NCI-H1694 (cell line): Measurements from ENCODE around the gene GPNMB.
"Not testable (repeated sequence)": the region's sequence is repeated elsewhere in the genome, so short reads cannot be mapped to it uniquely, and the experiment has no call there.

Source experiments
- DNase-seq: peaks from one replicate; lab custom pipeline; 2025; lab: John Stamatoyannopoulos, UW

The GPNMB gene

GRCh38 chr7:23246555-23246954, at the start of gene GPNMB:
Gene GPNMB, plus strand, starts transcription at chr7:23246775. Its CDS starts 83 bp downstream, at chr7:23246858.
- DNase-seq, result no peak

GRCh38 chr7:23197745-23198144, 48.8 kb upstream of the GPNMB start:
- not testable (repeated sequence) for DNase-seq

GRCh38 chr7:23200331-23200730, 46.2 kb upstream of the GPNMB start:
- no peak for DNase-seq

GRCh38 chr7:23204241-23204640, 42.3 kb upstream of the GPNMB start:
- no peak for DNase-seq

- no peak for DNase-seq
Observed at GRCh38 chr7:23205577-23205908, 41.0 kb upstream of the GPNMB start.

- no peak for DNase-seq
Observed at GRCh38 chr7:23205909-23206767, 40.4 kb upstream of the GPNMB start.

GRCh38 chr7:23207021-23207420, 39.6 kb upstream of the GPNMB start:
- DNase-seq, result no peak

GRCh38 chr7:23207884-23208283, 38.7 kb upstream of the GPNMB start:
- DNase-seq, result no peak

- no peak for DNase-seq
Observed at GRCh38 chr7:23208316-23208715, 38.3 kb upstream of the GPNMB start.

GRCh38 chr7:23210506-23210905, 36.1 kb upstream of the GPNMB start:
- DNase-seq, result no peak

GRCh38 chr7:23211589-23211988, 35.0 kb upstream of the GPNMB start:
- no peak for DNase-seq

- no peak for DNase-seq
Observed at GRCh38 chr7:23212395-23212794, 34.2 kb upstream of the GPNMB start.

- no peak for DNase-seq
Observed at GRCh38 chr7:23212841-23213240, 33.7 kb upstream of the GPNMB start.

GRCh38 chr7:23213755-23214154, 32.8 kb upstream of the GPNMB start:
- DNase-seq, result no peak

- DNase-seq, result no peak
Observed at GRCh38 chr7:23214423-23214822, 32.2 kb upstream of the GPNMB start.

- DNase-seq, result no peak
Observed at GRCh38 chr7:23214938-23215337, 31.6 kb upstream of the GPNMB start.

- DNase-seq, result no peak
Observed at GRCh38 chr7:23216021-23216420, 30.6 kb upstream of the GPNMB start.

- DNase-seq, result no peak
Observed at GRCh38 chr7:23218196-23218595, 28.4 kb upstream of the GPNMB start.

- no peak for DNase-seq
Observed at GRCh38 chr7:23220690-23221305, 25.8 kb upstream of the GPNMB start.

GRCh38 chr7:23222439-23223030, 24.0 kb upstream of the GPNMB start:
- no peak for DNase-seq

- not testable (repeated sequence) for DNase-seq
Observed at GRCh38 chr7:23224364-23224763, 22.2 kb upstream of the GPNMB start.

GRCh38 chr7:23226844-23227450, 19.6 kb upstream of the GPNMB start:
- no peak for DNase-seq

- no peak for DNase-seq
Observed at GRCh38 chr7:23228412-23228811, 18.2 kb upstream of the GPNMB start.
